Measurements from ENCODE around the gene TIMM8A.
A peak's percentile ranks its signal among the peaks of the same experiment; 100 is the strongest.

Gene TIMM8A

DNA sequence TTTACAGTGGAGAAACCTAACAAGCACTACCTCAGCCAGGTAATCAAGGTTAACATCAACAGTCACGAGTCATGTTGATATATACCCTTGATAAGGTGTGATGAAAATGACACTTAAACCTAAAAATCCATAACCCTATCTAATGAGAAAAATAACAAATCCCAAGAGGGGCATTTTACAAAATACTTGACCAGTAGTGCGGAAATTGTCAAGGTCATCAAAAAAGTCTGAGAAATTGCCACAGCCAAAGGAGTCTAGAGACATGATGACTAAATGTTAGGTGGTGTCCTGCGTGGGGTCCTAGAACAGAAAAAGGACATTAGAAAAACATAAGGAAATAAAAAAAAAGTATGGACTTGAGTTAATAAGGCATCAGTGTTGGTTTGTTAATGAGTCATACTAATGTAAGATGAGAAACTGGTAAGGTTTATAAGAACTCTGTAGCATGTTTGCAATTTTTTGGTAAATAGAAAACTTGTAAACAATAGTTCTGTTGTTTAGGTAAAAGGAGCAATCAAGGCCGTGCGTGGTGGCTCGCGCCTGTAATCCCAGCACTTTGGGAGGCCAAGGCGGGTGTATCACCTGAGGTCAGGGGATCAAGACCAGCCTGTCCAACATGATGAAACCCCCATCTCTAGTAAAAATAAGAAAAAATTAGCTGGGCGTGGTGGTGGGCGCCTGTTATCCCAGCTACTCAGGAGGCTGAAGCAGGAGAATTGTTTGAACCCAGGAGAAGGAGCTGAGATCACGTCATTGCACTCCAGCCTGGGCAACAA, 45.2 kb upstream of the TIMM8A start:
- Histone ChIP-seq H3K27ac (ENCODE audit: poor library complexity, severe bottlenecking) (peak overlapping the region; percentile 75), H3K4me3 (ENCODE audit: severe bottlenecking) (no peak overlapping the region), H3K4me1 (ENCODE audit: insufficient read depth, poor library complexity, severe bottlenecking) (no peaks in the 10 kb centered on the region), H3K36me3 (ENCODE audit: low read depth) (peaks cover 52% of the 10 kb centered on the region), H3K9me3 (ENCODE audit: severe bottlenecking) (no peaks in the 10 kb centered on the region), H3K27me3 (ENCODE audit: insufficient read depth, poor library complexity, severe bottlenecking) (no peaks in the 10 kb centered on the region)
- no peak for TF ChIP-seq CTCF (IDR thresholded peaks at IDR 0.05; ENCODE audit: poor library complexity, severe bottlenecking)
- no peak for ATAC-seq (ENCODE audit: low read depth)
- DNase-seq (ENCODE audit: low spot score) = no peak

- Histone ChIP-seq H3K36me3 (ENCODE audit: low read depth) (peaks cover 52% of the 10 kb centered on the region), H3K4me3 (ENCODE audit: severe bottlenecking) (peak overlapping the region; percentile 62), H3K27me3 (ENCODE audit: insufficient read depth, poor library complexity, severe bottlenecking) (no peaks in the 10 kb centered on the region), H3K4me1 (ENCODE audit: insufficient read depth, poor library complexity, severe bottlenecking) (no peaks in the 10 kb centered on the region), H3K9me3 (ENCODE audit: severe bottlenecking) (no peaks in the 10 kb centered on the region), H3K27ac (ENCODE audit: poor library complexity, severe bottlenecking) (peak overlapping the region; percentile 75)
- no peak for TF ChIP-seq CTCF (IDR thresholded peaks at IDR 0.05; ENCODE audit: poor library complexity, severe bottlenecking)
- ATAC-seq (ENCODE audit: low read depth) (no peak), DNase-seq (ENCODE audit: low spot score) (no peak)
Observed at GRCh38 chrX:101391831-101392230, 43.3 kb upstream of the TIMM8A start.

DNA sequence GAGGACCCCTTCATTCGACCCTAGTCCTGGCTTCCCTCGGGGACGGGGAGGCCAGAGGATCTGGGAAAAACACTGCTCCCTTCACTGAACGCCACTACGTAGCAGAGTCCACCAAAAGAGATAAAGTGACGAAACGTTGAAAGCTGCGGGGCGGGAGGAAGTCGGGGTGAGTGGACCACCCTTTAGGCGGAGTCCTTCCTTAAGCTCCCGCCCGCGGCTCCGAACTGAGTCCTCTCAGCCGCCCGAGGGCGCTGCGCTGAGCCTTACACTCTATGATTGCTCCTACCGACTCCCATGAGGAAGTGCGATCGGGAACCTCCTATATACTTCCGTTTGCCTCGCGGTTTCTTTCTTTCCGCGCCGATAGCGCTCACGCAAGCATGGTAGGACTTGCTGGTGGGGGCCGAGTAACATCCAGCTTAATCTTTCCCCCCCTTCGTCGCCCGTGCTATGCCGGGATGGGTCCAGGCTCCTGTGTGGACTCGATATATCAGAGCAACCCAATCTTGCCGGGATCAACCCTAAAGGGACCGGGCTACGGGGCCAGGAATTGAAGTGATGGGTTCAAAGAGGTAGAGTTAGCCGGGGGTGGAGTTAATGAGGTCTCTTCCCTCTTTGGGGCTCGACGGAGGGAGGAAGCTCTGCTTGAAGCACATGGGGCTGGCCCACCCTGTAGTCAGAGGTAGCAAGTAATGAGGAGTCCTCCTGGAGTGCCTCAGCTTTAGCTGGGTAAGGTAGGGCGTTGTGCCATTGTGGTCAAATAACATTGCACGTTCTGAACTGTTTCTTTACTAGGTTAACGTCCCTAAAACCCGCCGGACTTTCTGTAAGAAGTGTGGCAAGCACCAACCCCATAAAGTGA, 42.4 kb upstream of the TIMM8A start, which contains the start of gene RPL36A:
Gene RPL36A (plus strand): TSS at position 348 of the 862 bp plus-strand sequence. CDS start 33 bp downstream, at position 381.
- TF ChIP-seq CTCF (IDR thresholded peaks at IDR 0.05; ENCODE audit: poor library complexity, severe bottlenecking) = peak; percentile 78
- H3K27ac ChIP-seq (ENCODE audit: poor library complexity, severe bottlenecking) = peak within 1 kb of the TSS; percentile 75
- H3K36me3 ChIP-seq (ENCODE audit: low read depth) = peaks cover 46% of the 10 kb centered on the region
- peak; percentile 81 for DNase-seq (ENCODE audit: low spot score)
- peak; percentile 96 for ATAC-seq (ENCODE audit: low read depth)
- H3K4me3 ChIP-seq (ENCODE audit: severe bottlenecking) = peak within 1 kb of the TSS; percentile 62
- H3K9me3 ChIP-seq (ENCODE audit: severe bottlenecking) = no peaks in the 10 kb centered on the region
- H3K4me1 ChIP-seq (ENCODE audit: insufficient read depth, poor library complexity, severe bottlenecking) = no peaks in the 10 kb centered on the region
- no peaks in the 10 kb centered on the region for H3K27me3 ChIP-seq (ENCODE audit: insufficient read depth, poor library complexity, severe bottlenecking)

DNA sequence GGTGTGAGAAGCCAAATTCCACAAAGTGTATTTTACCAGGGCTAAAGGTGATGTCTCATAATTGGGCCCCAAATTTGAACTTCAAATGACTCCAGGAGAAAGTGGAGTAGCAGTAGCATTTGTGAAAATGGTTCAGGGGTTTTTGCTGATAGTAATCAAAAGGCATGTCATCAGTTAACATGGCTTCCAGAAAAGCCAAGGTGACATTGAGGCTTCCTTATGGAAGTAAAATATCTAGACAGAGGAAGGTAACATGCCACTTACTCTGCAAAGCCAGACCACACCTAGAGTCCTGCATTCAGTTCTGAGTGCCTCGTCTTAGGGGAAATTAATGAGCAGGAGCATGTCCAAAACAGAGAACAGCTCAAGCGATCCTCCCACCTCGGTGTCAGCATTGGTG, 40.1 kb upstream of the TIMM8A start:
- ATAC-seq (ENCODE audit: low read depth) = no peak
- Histone ChIP-seq H3K27me3 (ENCODE audit: insufficient read depth, poor library complexity, severe bottlenecking) (no peaks in the 10 kb centered on the region), H3K36me3 (ENCODE audit: low read depth) (peaks cover 26% of the 10 kb centered on the region), H3K4me1 (ENCODE audit: insufficient read depth, poor library complexity, severe bottlenecking) (no peaks in the 10 kb centered on the region), H3K9me3 (ENCODE audit: severe bottlenecking) (no peaks in the 10 kb centered on the region), H3K4me3 (ENCODE audit: severe bottlenecking) (no peak overlapping the region), H3K27ac (ENCODE audit: poor library complexity, severe bottlenecking) (no peak overlapping the region)
- TF ChIP-seq CTCF (IDR thresholded peaks at IDR 0.05; ENCODE audit: poor library complexity, severe bottlenecking) = no peak
- DNase-seq (ENCODE audit: low spot score) = no peak
